Mesenteric fat pad (tissue), 1 donor: ENCODE measurements around the gene SPEM3. TPM values are rescaled to one million over a fixed set of nuclear protein-coding genes. Genes with fewer than 3 reads are reported as not detected.
A peak's percentile ranks its signal among the peaks of the same experiment; 100 is the strongest.

Experiments
- DNase-seq: peaks from one replicate; pipeline ENCODE4 v3.0.0-alpha.2; 2020; ENCODE audit warnings: low spot score
- long read RNA-seq: library from polyadenylated mRNA; unstranded; transcript quantifications from one replicate; pipeline ENCODE4 v2.0.0, GENCODE V29; 2020
- total RNA-seq: library from RNA; stranded (reverse); fragmentation: NEBNext Ultra II Directional; extraction: Animal tissue kit (Norgen Biotek cat#: 25700); gene quantifications from one replicate; pipeline ENCODE4 v1.2.1, GENCODE V29; 2021
- donor health status: DM: yes; HTN: yes; CAD: no.

Gene SPEM3
- not detected for total RNA-seq
- long read RNA-seq: 0 reads

DNA sequence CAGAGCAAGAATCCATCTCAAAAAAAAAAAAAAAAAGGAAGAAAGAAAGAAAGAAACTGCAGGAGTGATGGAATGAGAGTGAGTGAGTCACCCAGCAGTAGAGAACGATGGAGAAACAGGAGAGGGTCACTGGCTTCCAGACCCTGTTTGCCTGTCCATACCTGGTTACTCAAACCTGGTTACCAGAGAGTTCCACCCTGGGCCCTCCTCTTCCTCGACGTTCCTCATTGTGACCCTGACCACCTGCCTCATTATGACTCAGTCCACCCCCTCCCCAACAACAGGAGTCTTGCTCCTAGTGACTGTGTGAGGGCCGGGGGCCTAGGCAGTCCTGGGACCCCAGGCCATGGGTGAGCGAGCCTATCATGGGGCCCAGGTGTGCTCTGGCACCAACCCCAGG lies at the start of gene SPEM3:
TSS of gene SPEM3 (plus strand) at position 301 of the 400 bp plus-strand sequence. CDS start at position 347, 46 bp downstream.
- DNase-seq: no peak

DNA sequence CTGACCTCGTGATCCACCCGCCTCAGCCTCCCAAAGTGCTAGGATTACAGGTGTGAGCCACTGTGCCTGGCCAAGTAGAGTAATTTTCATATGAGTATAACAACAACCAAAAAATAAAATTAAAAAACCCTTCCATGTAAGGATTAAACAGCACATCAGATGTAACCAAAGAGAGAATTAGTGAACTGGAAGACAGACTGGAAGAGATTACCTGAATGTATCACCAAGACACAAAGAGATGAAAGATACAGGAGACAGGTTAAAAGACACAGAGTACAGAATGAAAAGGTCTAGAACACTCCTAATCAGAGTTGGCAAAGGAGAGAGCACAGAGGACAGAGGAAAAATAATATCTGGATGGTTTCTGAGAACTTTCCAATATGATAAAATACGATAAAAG lies 49.5 kb upstream of the SPEM3 start:
- no peak for DNase-seq

DNA sequence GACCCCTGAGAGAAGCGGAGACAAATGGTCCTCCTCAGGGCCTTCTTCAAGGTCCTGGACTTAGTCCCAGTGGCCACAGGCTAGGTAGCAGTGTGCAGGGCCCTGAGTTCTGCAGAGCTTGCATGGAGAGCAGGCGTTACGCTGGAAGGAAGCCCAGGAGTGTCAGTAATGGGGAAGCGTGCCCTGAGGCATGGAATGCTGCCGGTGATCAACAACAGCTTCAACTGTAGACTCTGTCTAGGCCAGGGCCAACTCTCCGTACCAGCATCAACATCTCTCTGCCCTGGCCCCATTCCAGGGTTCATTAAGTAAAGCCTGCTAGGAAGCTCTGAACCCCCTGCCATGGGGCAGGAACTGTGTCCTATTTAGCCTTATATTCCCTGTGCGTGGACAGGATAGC lies 48.3 kb upstream of the SPEM3 start:
- no peak for DNase-seq

DNA sequence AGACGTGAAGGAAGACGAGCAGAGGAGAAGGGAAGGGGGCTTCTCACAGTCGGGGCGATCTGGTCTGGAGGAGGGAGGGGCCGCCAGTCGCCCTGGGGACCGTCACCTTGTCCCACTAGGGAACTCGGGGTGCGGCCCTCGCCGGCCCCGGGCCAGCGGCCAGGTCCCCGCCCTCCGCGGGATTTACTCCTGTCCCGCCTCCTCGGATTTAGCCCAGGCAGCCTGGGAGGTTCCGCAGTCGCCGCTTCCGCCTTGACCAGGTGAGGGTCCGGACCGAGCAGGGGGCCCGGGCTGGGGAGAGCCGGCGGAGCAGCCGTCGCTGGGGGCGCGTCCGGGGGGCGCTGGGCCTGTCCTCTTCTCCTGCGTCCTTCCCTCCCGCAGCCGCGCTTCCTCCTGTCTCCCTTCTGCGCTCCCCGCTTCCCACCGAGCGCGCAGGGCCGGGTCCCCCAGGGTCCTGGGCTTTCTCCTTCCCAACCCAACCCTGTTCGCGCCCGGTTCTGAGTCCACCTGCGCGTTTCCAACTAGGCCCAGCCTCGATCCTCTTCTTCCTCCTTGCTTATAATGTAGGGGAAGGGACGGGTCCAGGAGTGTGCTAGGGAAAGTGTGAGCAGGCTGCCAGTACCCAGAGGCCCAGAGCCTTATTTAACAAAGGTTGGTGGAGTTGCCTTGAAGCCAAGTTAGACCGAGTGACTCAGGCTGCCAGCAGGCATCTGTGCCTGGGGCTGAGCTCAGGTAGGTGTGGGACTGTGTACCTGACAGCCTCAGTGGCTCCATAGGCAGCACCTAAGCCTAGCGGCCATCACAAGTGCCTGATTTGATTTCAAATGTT lies 47.6 kb upstream of the SPEM3 start, which contains the start of gene TNK1:
TSS of gene TNK1 (plus strand) at position 235 of the 829 bp plus-strand sequence. CDS start 1,838 bp downstream, outside the sequence.
- DNase-seq: no peak

DNA sequence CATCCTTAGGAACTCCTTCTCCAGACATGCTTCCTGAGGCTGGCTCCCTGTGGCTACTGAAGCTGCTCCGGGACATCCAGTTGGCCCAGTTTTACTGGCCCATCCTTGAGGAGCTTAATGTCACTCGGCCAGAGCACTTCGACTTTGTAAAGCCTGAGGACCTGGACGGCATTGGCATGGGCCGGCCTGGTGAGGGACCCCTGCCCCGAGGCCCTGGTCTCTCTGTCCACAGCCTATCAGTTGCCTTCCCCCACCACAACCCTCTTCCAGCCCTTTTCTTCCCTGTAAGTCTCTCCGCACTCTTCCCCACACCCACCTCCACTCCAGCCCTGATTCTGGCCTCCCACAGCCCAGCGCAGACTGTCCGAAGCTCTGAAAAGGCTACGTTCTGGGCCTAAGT lies 45.8 kb upstream of the SPEM3 start:
- DNase-seq: no peak

DNA sequence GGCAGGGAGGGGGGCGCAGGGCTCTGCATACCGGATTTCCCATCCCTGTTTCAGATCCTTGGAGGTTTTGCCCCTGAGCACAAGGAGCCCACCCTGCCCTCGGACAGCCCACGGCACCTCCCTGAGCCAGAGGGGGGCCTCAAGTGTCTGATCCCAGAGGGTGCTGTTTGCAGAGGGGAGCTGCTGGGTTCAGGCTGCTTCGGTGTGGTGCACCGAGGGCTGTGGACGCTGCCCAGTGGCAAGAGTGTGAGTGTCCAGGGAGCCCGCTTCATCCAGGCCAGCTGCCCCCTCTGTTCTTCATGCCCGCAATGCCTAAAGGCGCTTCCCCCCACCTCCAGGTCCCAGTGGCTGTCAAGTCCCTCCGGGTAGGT lies 45.3 kb upstream of the SPEM3 start:
- no peak for DNase-seq

DNA sequence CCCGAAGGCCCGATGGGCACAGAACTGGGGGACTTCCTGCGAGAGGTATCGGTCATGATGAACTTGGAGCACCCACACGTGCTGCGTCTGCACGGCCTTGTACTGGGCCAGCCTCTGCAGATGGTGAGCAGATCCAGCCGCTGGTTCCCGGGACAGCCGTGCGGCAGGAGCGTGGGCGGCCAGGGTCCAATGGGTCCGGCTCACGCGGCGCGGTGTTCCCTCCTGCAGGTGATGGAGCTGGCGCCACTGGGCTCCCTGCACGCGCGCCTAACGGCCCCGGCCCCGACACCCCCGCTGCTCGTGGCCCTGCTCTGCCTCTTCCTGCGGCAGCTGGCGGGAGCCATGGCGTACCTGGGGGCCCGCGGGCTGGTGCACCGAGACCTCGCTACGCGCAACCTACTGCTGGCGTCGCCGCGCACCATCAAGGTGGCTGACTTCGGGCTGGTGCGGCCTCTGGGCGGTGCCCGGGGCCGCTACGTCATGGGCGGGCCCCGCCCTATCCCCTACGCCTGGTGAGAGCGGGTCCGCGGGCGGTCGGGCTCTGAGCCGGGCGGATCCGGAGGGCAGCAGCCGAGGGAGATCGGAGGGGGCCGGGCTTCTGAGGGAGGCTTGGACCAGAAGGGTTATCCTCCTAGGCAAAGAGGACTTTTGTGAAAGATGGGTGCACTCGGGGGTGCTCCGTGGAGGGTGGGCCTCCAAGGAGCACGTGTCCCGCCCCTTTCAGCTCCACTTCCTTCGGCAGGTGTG lies 44.7 kb upstream of the SPEM3 start:
- no peak for DNase-seq

DNA sequence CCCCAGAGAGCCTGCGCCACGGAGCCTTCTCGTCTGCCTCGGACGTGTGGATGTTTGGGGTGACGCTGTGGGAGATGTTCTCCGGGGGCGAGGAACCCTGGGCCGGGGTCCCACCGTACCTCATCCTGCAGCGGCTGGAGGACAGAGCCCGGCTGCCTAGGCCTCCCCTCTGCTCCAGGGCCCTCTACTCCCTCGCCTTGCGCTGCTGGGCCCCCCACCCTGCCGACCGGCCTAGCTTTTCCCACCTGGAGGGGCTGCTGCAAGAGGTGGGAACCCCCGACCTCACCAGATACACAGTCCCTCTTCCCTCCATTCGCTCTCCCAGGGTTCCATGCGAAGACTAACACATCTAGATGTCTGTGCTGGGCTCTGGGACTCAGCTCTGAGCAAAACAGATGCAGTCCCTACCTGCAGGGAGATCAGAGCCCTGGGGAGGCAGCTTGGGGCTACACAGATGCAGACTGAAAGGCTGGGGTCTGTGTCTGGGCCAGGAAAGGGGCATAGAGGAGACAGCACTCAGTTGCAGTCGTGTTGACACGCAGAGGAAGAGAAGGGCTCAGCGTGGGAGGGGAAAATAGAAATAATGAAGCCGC lies 44.1 kb upstream of the SPEM3 start:
- DNase-seq: no peak

DNA sequence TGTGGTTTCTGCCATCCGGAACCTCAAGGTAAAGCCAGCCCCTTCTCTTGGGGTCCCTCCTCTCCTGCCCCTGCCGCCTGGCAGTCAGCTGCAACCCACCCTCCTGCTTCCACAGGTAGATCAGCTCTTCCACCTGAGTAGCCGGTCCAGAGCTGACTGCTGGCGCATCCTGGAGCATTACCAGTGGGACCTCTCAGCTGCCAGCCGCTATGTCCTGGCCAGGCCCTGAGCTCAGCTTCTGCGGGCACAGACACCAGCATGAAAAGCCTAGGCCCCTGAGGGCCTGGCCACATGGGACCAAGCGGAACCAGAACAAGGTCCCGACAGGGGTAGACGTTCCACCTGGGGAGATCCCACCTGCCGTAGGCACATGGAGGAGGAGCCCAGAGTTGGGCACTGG lies 39.8 kb upstream of the SPEM3 start:
- no peak for DNase-seq

DNA sequence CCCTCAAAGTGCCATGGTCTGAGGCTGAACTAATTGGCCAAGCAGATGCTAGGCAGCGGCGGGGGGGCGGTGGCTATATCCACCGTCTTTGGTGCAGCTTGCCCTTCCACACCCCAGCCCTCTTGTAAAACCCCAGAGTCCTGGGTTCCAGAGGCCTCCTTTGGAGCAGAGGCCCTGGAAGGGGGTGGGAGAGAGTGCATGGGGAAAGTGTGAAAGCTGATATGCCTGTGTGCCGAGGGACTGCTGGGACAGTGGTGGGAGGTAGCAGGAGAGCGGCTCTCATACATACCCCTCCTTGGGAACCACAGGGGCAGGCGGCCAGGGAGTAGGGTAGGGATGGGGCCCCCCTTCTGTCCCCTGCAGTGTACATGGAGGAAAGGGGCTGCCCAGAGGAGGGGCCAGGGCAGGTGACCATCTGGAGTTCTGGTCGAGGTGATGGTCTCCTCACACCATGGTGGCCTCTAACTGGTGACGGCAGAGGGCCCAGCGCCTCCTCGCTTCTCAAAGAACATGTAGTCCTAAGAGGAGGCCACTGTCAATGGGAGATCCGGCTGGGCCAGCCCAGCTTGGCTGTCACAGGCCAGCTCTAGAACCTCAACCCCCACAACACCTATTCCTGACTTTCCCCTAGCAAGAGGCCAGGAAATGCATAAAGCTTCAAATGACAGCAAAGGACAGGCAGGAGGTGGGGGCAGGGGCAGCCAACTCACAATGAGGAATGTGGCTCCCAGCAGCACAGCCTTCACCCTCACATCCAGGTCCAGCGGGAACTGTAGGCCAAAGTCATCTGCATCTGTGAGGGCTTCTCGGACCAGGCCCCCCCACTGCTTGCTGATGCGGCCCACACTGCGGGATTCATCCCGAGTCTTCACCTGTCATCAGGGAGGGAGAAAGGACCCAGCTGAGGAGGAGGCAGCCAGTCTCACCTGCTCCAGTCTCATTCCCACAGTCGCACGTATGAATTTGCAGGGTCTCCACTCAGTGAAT lies 38.4 kb upstream of the SPEM3 start:
- DNase-seq: no peak

DNA sequence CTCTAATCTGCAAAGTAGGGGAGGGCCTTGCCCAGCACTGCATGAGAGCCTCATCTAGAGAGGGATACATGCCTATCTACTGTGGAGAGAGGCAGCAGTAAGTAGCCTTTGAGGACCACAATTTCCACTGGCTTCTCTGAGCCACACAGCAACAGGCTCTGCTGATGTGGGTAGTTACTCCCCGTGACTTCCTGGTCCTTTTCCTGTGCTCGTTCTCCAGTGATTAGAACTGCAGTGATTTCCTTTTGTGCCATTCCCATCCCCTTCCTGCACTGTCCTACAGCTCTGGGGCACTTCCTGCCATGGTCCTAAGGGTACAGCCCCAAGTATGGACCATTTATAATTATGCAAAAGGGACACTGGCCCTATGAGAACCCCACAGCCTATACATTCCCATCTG lies 37.4 kb upstream of the SPEM3 start:
- no peak for DNase-seq

DNA sequence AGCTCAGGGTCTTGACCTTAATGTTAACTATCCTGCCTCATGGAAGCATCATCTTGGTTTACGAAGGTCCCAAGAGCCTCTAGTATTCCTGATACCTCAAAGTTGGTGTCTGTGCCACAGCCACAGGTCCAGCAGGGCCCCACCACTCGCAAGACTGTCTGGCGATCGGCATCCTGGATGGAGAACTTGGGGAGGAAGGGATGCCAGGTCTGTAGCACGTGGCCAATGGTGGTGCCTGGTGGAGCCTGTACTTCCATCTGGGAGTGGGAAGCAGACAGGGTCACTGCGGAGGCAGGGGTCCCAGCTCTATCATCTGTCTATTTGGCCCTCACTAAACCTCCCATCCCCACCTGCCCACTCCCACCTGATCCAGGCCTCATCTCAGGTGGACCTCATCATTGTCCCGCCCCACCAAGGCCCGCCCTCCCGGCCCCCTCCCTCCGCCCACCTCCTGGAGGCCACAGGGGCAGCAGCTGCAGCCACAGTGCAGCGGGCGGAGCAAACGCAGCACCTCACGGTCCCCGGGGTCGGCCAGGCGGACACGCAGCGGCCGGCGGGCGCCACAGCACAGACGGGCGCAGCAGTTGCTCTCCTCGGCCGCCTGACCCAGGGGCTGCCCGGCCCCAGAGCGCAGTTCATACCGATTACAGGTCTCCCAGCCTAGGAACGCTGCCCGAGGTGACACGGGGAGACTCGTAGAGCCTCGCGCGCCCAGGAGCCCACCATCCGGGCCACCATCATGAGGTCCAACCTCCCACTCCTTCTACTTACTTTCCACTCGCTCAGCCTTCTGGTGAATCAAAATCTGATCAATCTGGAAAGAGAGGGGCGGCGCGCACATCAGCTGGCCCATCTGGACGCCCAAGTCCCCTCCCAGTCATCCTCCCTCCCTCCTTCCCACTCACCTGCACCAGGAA lies 35.7 kb upstream of the SPEM3 start:
- no peak for DNase-seq

DNA sequence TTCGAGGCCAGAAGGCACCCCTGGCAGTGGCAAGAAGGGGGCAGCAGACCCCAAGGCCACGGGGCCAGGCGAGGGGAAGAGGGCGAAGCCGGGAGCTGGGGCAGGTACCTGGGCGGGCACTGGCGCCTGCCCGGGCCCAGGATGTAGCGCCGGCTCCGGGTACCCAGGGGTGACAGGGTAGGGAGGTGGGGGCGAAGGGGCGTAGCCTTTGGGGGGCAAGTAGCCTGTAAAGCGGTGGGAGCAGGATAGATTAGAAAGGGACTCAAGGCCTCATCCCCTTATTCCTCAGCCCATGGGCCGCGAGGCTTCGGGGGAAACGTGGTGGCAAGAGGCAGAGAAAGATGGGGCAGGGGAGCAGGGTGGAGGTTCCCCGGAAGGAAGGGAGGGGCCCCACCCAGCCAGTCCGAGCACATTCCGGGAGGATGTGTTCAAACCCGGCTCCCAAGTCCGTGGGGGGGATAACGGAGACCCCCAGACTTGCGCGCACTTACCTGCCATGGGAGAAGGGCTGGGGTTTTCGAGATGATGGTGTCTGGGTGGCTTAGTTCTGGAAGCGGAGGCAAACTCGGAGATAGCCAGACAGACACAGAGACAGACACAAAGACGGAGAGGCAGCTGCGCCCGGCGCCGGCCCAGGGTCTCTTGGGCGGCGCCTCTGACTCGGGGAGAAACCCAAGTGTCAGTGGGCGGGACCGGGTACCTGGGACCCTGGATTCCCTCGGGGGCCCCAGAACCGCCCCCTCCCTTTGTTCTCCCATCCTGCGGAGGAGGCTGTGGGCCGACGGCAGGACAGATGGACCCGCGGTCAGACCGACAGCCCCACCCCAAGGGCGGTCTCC lies 34.8 kb upstream of the SPEM3 start:
- no peak for DNase-seq

DNA sequence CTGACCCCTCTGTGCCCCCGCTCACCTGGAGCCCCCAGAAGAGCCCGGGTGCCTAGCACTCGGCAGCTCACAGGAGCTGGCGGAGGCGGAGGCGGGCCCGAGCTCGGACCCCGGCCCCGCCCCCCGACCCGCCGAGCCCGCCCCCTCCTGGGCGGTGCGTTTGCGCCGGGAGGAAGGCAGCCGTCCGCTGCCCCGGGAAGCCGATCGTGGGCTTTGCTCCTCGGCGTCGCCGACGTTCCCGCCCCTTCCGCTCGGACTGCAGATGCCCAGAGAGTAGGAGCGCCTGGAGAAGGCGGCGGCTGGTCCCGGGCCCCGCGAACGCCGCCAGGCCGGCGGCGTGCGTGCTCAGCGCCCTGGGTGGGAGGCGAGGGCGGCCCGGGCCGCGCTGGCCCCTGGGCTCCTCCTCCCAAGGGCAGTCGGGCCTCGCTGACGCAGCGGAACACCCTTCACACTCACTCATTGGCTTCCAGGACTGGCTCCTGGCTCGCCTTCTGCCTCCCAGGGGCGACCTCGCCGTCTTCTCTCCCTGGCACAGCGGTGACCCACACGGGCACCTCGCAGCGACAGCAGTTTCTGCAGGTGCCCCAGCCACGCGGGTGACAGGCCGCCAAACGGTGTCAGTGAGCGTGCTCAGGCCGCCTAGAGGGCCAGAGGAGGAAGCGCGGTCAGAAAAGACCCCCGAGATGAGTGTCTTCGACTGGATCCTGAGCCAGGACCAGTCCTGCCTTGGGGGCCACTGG lies 34.0 kb upstream of the SPEM3 start, which contains the start of gene PLSCR3:
TSS of gene PLSCR3 (minus strand) at position 74 of the 740 bp plus-strand sequence. CDS start 415 bp downstream, outside the sequence.
- peak; percentile 95 for DNase-seq

DNA sequence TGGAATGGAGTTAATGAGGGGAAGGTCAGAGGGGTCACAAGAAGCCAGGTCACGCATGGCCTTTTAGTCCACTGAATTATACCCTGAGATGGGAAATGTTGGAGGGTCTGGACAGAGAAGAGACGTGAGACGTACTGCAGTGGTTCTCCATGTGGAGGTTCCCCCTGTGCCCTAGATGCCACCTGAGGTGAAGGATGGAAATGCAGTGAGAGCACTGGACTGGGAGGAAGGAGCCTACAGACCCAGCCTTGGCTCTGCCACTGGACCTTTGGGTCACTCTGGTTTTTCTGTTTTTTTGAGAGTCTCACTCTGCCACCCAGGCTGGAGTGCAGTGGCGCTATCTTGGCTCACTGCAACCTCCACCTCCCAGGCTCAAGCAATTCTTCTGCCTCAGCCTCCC lies 32.5 kb upstream of the SPEM3 start:
- no peak for DNase-seq

DNA sequence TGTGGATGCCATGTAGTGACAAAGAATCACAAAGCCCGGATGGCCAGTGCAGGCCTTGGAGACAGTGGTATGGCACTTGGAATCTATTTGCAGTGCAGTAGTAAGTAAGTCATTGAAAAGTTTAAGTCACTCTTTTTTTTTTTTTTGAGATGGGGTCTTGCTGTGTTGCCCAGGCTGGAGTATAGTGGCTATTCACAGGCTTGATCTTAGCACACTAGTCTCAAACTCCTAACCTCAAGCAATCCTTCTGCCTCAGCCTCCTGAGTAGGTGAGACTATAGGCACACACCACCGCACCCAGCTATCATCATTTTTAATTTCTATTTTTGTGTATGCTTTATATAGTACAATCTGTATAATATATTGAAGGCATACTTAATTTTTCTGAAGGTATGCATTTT lies 30.0 kb upstream of the SPEM3 start:
- no peak for DNase-seq

DNA sequence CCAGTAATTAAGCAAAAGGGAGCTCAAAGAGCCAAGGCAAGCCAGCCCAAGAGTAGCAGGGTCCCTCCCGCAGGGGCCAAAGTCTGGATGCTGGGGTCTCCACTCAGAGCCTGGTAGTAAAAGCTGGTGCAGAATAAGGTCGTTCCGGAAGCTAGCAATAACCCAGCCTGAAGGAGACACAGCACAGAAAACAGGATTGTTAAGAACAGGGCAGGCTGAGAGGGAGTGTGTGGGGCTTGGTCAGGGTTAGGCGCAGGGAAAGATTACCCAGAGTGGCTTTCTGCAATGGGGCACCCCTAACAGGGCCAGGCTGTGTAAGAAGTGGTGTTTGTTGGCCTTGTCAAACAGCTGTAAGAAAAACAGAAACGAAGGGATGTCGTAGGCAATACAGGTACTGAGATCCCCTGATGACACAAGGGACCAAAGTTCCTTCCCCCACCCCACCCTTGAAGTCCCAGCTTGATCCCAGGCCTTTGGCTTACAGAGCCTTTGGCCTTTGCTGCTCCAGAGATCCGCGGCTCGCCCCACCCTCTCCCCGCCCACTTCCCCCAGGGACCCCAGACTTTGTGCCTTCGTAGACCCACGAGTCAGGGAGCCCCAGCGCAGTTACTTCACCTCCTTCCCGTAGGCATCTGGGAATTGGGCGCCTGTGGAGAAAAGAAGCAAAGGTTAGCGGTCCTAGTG lies 25.5 kb upstream of the SPEM3 start:
- DNase-seq: no peak

DNA sequence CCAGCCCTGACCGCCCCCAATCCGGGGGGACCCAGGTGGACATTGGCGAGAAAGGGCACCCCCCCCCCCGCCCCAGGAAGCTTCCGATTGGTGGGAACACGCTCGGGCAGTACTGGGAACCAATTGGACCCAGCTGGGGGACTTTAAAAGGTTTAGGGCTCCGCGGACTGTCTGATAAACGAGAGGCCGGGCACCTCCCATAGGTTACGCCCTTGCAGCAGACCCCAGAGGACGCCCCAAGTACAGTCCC lies 25.0 kb upstream of the SPEM3 start:
- no peak for DNase-seq
